ENCODE data around the gene PITX1.
"Not testable (repeated sequence)": the region's sequence is repeated elsewhere in the genome, so short reads cannot be mapped to it uniquely, and the experiment has no call there.

Gene PITX1

DNA sequence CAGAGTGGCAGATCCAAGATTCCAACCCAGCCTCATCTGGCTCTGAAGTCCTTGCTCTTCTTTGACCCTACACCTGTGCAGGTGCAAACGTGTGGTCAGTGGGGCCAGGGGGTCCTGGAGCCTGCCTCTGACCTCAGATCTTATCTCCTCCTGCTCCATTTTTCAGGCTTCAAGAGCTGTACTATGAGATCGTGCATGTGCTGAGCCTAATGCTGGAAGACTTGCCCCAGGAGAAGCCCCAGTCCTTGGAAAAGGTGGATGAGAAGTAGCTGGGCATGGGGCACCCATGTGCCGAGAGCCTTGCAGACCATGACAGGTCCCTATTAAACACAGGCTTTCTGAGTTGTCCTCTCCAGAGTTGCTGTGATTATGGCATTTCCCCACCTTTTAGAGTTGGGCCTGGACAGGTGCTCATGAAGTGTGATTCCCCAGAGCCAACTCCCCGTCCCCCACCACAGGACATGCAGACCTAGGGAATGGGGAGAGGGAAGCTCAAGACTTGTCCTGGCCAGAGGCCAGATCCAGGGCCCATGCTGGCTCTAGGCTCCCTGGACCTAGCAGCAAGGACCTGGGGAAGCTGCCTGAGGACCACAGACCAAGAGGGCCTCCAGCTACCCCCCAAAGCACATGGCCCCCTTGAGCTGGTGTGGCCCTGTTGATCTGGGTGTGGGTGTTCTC lies 22.5 kb downstream of the PITX1 start:
- no peak for DNase-seq (ENCODE audit: extremely low read depth in 1 of 2, low read depth in 1 of 2)

GRCh38 chr5:135010502-135011354 lies 23.3 kb downstream of the PITX1 start:
- DNase-seq (ENCODE audit: extremely low read depth in 1 of 2, low read depth in 1 of 2): no peak

GRCh38 chr5:135009736-135010501 lies 24.1 kb downstream of the PITX1 start:
- no peak for DNase-seq (ENCODE audit: extremely low read depth in 1 of 2, low read depth in 1 of 2)

- no peak for DNase-seq (ENCODE audit: extremely low read depth in 1 of 2, low read depth in 1 of 2)
Measured at GRCh38 chr5:135008981-135009735, 24.9 kb downstream of the PITX1 start.

- DNase-seq (ENCODE audit: extremely low read depth in 1 of 2, low read depth in 1 of 2): no peak
Measured at GRCh38 chr5:135008556-135008955, 25.5 kb downstream of the PITX1 start.

GRCh38 chr5:135007749-135008363 lies 26.2 kb downstream of the PITX1 start:
- no peak for DNase-seq (ENCODE audit: extremely low read depth in 1 of 2, low read depth in 1 of 2)

- DNase-seq (ENCODE audit: extremely low read depth in 1 of 2, low read depth in 1 of 2): no peak
Measured at GRCh38 chr5:135007305-135007704, 26.7 kb downstream of the PITX1 start.

DNA sequence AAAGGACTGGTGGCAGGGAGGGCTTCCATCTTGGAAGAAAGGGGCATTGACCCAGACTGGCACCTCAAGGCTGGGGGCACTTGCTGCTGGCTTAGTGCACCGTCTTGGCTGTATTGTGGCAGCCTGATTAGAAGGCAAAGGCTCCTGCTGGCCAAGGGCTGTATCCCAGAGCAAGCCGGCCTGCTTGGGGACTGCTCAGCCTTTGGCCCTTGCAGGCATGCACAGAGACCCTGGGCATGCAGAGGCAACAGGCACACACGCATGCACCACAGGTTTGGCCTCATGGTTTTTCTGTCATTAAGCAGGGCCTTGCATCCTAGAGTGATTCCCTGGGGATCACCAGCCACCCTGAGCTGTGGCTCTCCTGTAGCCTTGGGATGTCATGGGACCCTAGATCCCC lies 29.0 kb downstream of the PITX1 start:
- DNase-seq (ENCODE audit: extremely low read depth in 1 of 2, low read depth in 1 of 2): no peak

DNA sequence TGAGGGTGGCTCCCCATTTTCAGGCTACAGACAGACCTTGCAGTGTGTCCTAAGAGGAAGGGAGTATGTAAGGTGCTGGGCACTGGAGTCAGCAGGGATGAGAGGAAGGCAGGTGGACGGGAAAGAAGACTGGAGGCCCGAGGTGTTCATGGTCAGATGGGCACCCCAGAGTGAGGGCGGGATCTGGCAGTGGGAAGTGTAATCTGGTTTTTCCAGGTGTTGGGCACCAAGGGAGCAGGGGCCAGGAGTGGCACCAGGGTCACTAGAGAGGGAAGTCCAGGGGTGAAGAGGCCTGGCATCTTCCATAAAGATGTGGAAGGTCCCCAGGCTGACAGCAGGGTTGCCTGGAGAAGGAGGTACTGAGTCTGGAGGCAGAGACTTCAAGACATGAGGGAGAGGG lies 29.7 kb downstream of the PITX1 start:
- no peak for DNase-seq (ENCODE audit: extremely low read depth in 1 of 2, low read depth in 1 of 2)

DNA sequence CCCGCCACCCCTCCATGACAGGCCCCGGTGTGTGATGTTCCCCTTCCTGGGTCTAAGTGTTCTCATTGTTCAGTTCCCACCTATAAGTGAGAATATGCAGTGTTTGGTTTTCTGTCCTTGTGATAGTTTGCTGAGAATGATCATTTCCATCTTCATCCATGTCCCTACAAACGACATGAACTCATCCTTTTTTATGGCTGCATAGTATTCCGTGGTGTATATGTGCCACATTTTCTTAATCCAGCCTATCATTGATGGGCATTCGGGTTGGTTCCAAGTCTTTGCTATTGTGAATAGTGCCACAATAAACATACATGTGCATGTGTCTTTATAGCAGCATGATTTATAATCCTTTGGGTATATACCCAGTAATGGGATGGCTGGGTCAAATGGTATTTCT lies 36.0 kb downstream of the PITX1 start:
- DNase-seq (ENCODE audit: extremely low read depth in 1 of 2, low read depth in 1 of 2): not testable (repeated sequence)

DNA sequence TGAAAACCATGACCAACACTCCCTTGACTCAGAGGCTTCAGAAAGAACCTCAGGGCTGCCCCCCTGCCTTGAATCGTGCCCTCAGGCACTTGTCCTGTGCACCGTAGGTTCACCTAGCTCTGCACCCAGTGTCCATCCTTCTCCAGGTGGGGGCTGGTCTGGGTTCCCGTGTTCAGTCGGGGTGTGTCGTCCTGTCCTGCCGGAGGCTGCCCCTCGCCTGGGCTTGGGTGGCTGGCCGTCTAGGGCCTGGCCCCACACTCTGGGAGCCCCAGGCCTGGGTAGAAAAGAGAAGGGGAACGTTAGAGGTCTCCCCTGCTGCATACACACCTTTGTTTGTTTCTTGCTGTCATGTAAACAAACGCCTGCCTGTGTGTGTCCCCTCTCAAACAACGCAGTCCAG lies 37.0 kb downstream of the PITX1 start:
- no peak for DNase-seq (ENCODE audit: extremely low read depth in 1 of 2, low read depth in 1 of 2)

DNA sequence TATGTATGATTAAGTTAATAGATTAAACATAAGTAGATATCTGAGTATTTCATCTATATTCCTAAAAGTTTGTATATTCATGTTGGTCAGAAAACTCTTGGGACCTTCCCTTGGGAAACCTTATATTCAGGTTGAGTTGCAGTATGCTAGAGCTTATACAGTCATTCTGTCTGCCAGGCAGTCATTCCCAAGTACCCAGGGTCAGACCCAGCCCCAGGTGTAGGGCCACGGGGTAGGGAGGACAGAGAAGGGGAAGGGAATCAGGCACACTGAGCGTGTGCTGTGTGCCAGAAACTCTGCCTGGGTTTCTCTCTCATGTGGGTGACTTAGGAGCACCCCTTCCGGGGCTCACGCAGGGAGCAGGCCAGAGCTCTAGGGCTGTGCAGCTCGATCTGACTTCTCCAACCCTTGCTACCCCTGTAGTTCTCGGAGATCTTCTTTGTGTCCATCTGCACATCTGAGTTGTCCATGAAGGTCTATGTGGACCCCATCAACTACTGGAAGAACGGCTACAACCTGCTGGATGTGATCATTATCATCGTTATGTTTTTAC lies 38.1 kb downstream of the PITX1 start:
- no peak for DNase-seq (ENCODE audit: extremely low read depth in 1 of 2, low read depth in 1 of 2)

GRCh38 chr5:134994560-134995156 lies 39.4 kb downstream of the PITX1 start:
- DNase-seq (ENCODE audit: extremely low read depth in 1 of 2, low read depth in 1 of 2): no peak

- DNase-seq (ENCODE audit: extremely low read depth in 1 of 2, low read depth in 1 of 2): no peak
Measured at GRCh38 chr5:134993161-134993560, 40.9 kb downstream of the PITX1 start.

GRCh38 chr5:134992148-134992547 lies 41.9 kb downstream of the PITX1 start:
- no peak for DNase-seq (ENCODE audit: extremely low read depth in 1 of 2, low read depth in 1 of 2)

DNA sequence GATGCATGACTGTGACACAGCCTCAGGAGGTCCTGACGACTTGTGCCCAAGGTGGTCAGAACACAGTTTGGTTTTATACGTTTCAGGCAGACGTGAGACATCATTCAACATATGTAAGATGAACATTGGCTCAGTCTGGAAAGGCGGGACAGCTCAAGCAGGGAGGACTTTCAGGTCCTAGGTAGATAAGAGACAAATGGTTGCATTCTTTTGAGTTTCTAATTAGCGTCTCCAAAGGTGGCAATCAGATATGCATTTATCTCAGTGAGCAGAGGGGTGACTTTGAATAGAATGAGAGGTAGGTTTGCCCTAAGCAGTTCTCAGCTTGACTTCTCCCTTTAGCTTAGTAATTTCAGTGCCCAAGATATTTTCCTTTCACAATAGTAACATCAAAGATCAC lies 43.8 kb downstream of the PITX1 start:
- DNase-seq (ENCODE audit: extremely low read depth in 1 of 2, low read depth in 1 of 2): not testable (repeated sequence)

- no peak for DNase-seq (ENCODE audit: extremely low read depth in 1 of 2, low read depth in 1 of 2)
Measured at GRCh38 chr5:134989266-134989830, 44.7 kb downstream of the PITX1 start.

- DNase-seq (ENCODE audit: extremely low read depth in 1 of 2, low read depth in 1 of 2): no peak
Measured at GRCh38 chr5:134982230-134982629, 51.8 kb downstream of the PITX1 start.

- no peak for DNase-seq (ENCODE audit: extremely low read depth in 1 of 2, low read depth in 1 of 2)
Measured at GRCh38 chr5:134979416-134979815, 54.6 kb downstream of the PITX1 start.

Data from stimulated activated CD8-positive, alpha-beta memory T cell treated with anti-CD3 and anti-CD28 coated beads, Interleukin-7, amount 100 ng/mL, for 48 hours (primary cell).